ENCODE results near the gene INVS. TPM values are rescaled to one million over a fixed set of nuclear protein-coding genes. Genes with fewer than 3 reads are reported as not detected.
"Not testable (repeated sequence)": the region's sequence is repeated elsewhere in the genome, so short reads cannot be mapped to it uniquely, and the experiment has no call there.

Gene INVS
- polyA plus RNA-seq, 4 donors: 2.7 to 15.5 (median 6.4) TPM

GRCh38 chr9:100063185-100063584, 35.9 kb upstream of the INVS start:
- peak; percentile 51 to 63 for DNase-seq
- Histone ChIP-seq H3K36me3 (ENCODE audit: control insufficient read depth in 3 of 3, insufficient read depth in 2 of 3, low read depth in 1 of 3, low read length in 3 of 3) (peaks cover 0 to 4% (median 0%) of the 10 kb centered on the region in 3 donors), H3K4me1 (ENCODE audit: control insufficient read depth in 3 of 3, insufficient read depth in 2 of 3, low read depth in 1 of 3, low read length in 2 of 3) (peaks cover 3 to 9% (median 3%) of the 10 kb centered on the region in 3 donors), H3K9me3 (ENCODE audit: control insufficient read depth in 2 of 2, insufficient read depth in 1 of 2, low read depth in 1 of 2, low read length in 1 of 2) (no peaks in the 10 kb centered on the region), H3K27me3 (ENCODE audit: control insufficient read depth in 3 of 3, insufficient read depth in 3 of 3, low read length in 3 of 3) (no peaks in the 10 kb centered on the region), H3K4me3 (ENCODE audit: low read depth in 1 of 3, low read length in 3 of 3) (no peak overlapping the region), H3K27ac (ENCODE audit: low read depth in 1 of 3, low read length in 2 of 3) (no peak overlapping the region)
- WGBS, 3 donors: 14 to 27% (median 24%) methylated on average over 3 of the region's 3 CpGs
- FAIRE-seq: no peak

GRCh38 chr9:100064872-100065581, 34.0 kb upstream of the INVS start:
- DNase-seq: no peak
- 80 to 83% (median 82%) methylated on average over 8 of the region's 8 CpGs for WGBS, 3 donors
- no peaks in the 10 kb centered on the region for H3K36me3 ChIP-seq (ENCODE audit: control insufficient read depth in 3 of 3, insufficient read depth in 2 of 3, low read depth in 1 of 3, low read length in 3 of 3)
- no peaks in the 10 kb centered on the region for H3K9me3 ChIP-seq (ENCODE audit: control insufficient read depth in 2 of 2, insufficient read depth in 1 of 2, low read depth in 1 of 2, low read length in 1 of 2)
- H3K27me3 ChIP-seq (ENCODE audit: control insufficient read depth in 3 of 3, insufficient read depth in 3 of 3, low read length in 3 of 3): no peaks in the 10 kb centered on the region
- no peak overlapping the region for H3K4me3 ChIP-seq (ENCODE audit: low read depth in 1 of 3, low read length in 3 of 3)
- H3K4me1 ChIP-seq (ENCODE audit: control insufficient read depth in 3 of 3, insufficient read depth in 2 of 3, low read depth in 1 of 3, low read length in 2 of 3): peaks cover 3 to 9% (median 3%) of the 10 kb centered on the region in 3 donors
- FAIRE-seq: no peak
- no peak overlapping the region for H3K27ac ChIP-seq (ENCODE audit: low read depth in 1 of 3, low read length in 2 of 3)

GRCh38 chr9:100066539-100066938, 32.5 kb upstream of the INVS start:
- Histone ChIP-seq H3K27ac (ENCODE audit: low read depth in 1 of 3, low read length in 2 of 3) (peak overlapping the region in 1 of 3 donors; percentile 23), H3K4me1 (ENCODE audit: control insufficient read depth in 3 of 3, insufficient read depth in 2 of 3, low read depth in 1 of 3, low read length in 2 of 3) (peaks cover 3 to 9% (median 5%) of the 10 kb centered on the region in 3 donors), H3K4me3 (ENCODE audit: low read depth in 1 of 3, low read length in 3 of 3) (no peak overlapping the region), H3K27me3 (ENCODE audit: control insufficient read depth in 3 of 3, insufficient read depth in 3 of 3, low read length in 3 of 3) (no peaks in the 10 kb centered on the region), H3K9me3 (ENCODE audit: control insufficient read depth in 2 of 2, insufficient read depth in 1 of 2, low read depth in 1 of 2, low read length in 1 of 2) (no peaks in the 10 kb centered on the region), H3K36me3 (ENCODE audit: control insufficient read depth in 3 of 3, insufficient read depth in 2 of 3, low read depth in 1 of 3, low read length in 3 of 3) (no peaks in the 10 kb centered on the region)
- 7 to 37% (median 19%) methylated on average over 2 of the region's 2 CpGs for WGBS, 3 donors
- DNase-seq (peak; percentile 75 to 78), FAIRE-seq (no peak)

- 96 to 100% (median 100%) methylated on average over 10 to 28 of the region's 30 CpGs for WGBS, 3 donors
- not testable (repeated sequence) for H3K4me1 ChIP-seq (ENCODE audit: control insufficient read depth in 3 of 3, insufficient read depth in 2 of 3, low read depth in 1 of 3, low read length in 2 of 3)
Measured at GRCh38 chr9:100067990-100068389, 31.1 kb upstream of the INVS start.

GRCh38 chr9:100069068-100069467, 30.0 kb upstream of the INVS start:
- H3K27ac ChIP-seq (ENCODE audit: low read depth in 1 of 3, low read length in 2 of 3); FAIRE-seq: not testable (repeated sequence)

More at GRCh38 chr9:100067990-100068389, 31.1 kb upstream of the INVS start:
- H3K4me3 ChIP-seq (ENCODE audit: low read depth in 1 of 3, low read length in 3 of 3); H3K36me3 ChIP-seq (ENCODE audit: control insufficient read depth in 3 of 3, insufficient read depth in 2 of 3, low read depth in 1 of 3, low read length in 3 of 3); H3K9me3 ChIP-seq (ENCODE audit: control insufficient read depth in 2 of 2, insufficient read depth in 1 of 2, low read depth in 1 of 2, low read length in 1 of 2); DNase-seq; H3K27me3 ChIP-seq (ENCODE audit: control insufficient read depth in 3 of 3, insufficient read depth in 3 of 3, low read length in 3 of 3); H3K27ac ChIP-seq (ENCODE audit: low read depth in 1 of 3, low read length in 2 of 3); FAIRE-seq: not testable (repeated sequence)

GRCh38 chr9:100070104-100071041, 28.7 kb upstream of the INVS start:
- H3K4me3 ChIP-seq (ENCODE audit: low read depth in 1 of 3, low read length in 3 of 3): no peak overlapping the region
- no peaks in the 10 kb centered on the region for H3K36me3 ChIP-seq (ENCODE audit: control insufficient read depth in 3 of 3, insufficient read depth in 2 of 3, low read depth in 1 of 3, low read length in 3 of 3)
- FAIRE-seq (no peak), DNase-seq (no peak)
- H3K27ac ChIP-seq (ENCODE audit: low read depth in 1 of 3, low read length in 2 of 3): no peak overlapping the region
- 68 to 94% (median 93%) methylated on average over 2 of the region's 2 CpGs for WGBS, 3 donors
- no peaks in the 10 kb centered on the region for H3K9me3 ChIP-seq (ENCODE audit: control insufficient read depth in 2 of 2, insufficient read depth in 1 of 2, low read depth in 1 of 2, low read length in 1 of 2)
- H3K27me3 ChIP-seq (ENCODE audit: control insufficient read depth in 3 of 3, insufficient read depth in 3 of 3, low read length in 3 of 3): no peaks in the 10 kb centered on the region
- peaks cover 0 to 5% (median 3%) of the 10 kb centered on the region in 3 donors for H3K4me1 ChIP-seq (ENCODE audit: control insufficient read depth in 3 of 3, insufficient read depth in 2 of 3, low read depth in 1 of 3, low read length in 2 of 3)

More at GRCh38 chr9:100069068-100069467, 30.0 kb upstream of the INVS start:
- H3K36me3 ChIP-seq (ENCODE audit: control insufficient read depth in 3 of 3, insufficient read depth in 2 of 3, low read depth in 1 of 3, low read length in 3 of 3); DNase-seq; H3K9me3 ChIP-seq (ENCODE audit: control insufficient read depth in 2 of 2, insufficient read depth in 1 of 2, low read depth in 1 of 2, low read length in 1 of 2); H3K4me1 ChIP-seq (ENCODE audit: control insufficient read depth in 3 of 3, insufficient read depth in 2 of 3, low read depth in 1 of 3, low read length in 2 of 3); H3K4me3 ChIP-seq (ENCODE audit: low read depth in 1 of 3, low read length in 3 of 3); H3K27me3 ChIP-seq (ENCODE audit: control insufficient read depth in 3 of 3, insufficient read depth in 3 of 3, low read length in 3 of 3): not testable (repeated sequence)
- 89 to 100% methylated on average over 1 of the region's 3 CpGs; no CpG with 5 or more reads in 1 of the 3 donors for WGBS, 3 donors

- no peaks in the 10 kb centered on the region for H3K36me3 ChIP-seq (ENCODE audit: control insufficient read depth in 3 of 3, insufficient read depth in 2 of 3, low read depth in 1 of 3, low read length in 3 of 3)
- peaks cover 0 to 5% (median 3%) of the 10 kb centered on the region in 3 donors for H3K4me1 ChIP-seq (ENCODE audit: control insufficient read depth in 3 of 3, insufficient read depth in 2 of 3, low read depth in 1 of 3, low read length in 2 of 3)
- H3K9me3 ChIP-seq (ENCODE audit: control insufficient read depth in 2 of 2, insufficient read depth in 1 of 2, low read depth in 1 of 2, low read length in 1 of 2): no peaks in the 10 kb centered on the region
- FAIRE-seq (no peak), DNase-seq (no peak)
- WGBS, 3 donors: 87 to 92% (median 87%) methylated on average over 2 of the region's 2 CpGs
- no peaks in the 10 kb centered on the region for H3K27me3 ChIP-seq (ENCODE audit: control insufficient read depth in 3 of 3, insufficient read depth in 3 of 3, low read length in 3 of 3)
- no peak overlapping the region for H3K4me3 ChIP-seq (ENCODE audit: low read depth in 1 of 3, low read length in 3 of 3)
- no peak overlapping the region for H3K27ac ChIP-seq (ENCODE audit: low read depth in 1 of 3, low read length in 2 of 3)
Measured at GRCh38 chr9:100071271-100071670, 27.8 kb upstream of the INVS start.

GRCh38 chr9:100072805-100073204, 26.2 kb upstream of the INVS start:
- DNase-seq (no peak), FAIRE-seq (no peak)
- H3K4me3 ChIP-seq (ENCODE audit: low read depth in 1 of 3, low read length in 3 of 3): no peak overlapping the region
- H3K4me1 ChIP-seq (ENCODE audit: control insufficient read depth in 3 of 3, insufficient read depth in 2 of 3, low read depth in 1 of 3, low read length in 2 of 3): peaks cover 0 to 2% (median 0%) of the 10 kb centered on the region in 3 donors
- 47 to 64% (median 57%) methylated on average over 2 of the region's 2 CpGs for WGBS, 3 donors
- H3K9me3 ChIP-seq (ENCODE audit: control insufficient read depth in 2 of 2, insufficient read depth in 1 of 2, low read depth in 1 of 2, low read length in 1 of 2): no peaks in the 10 kb centered on the region
- no peaks in the 10 kb centered on the region for H3K27me3 ChIP-seq (ENCODE audit: control insufficient read depth in 3 of 3, insufficient read depth in 3 of 3, low read length in 3 of 3)
- H3K27ac ChIP-seq (ENCODE audit: low read depth in 1 of 3, low read length in 2 of 3): no peak overlapping the region
- H3K36me3 ChIP-seq (ENCODE audit: control insufficient read depth in 3 of 3, insufficient read depth in 2 of 3, low read depth in 1 of 3, low read length in 3 of 3): peaks cover 0 to 2% (median 0%) of the 10 kb centered on the region in 3 donors

Measured in small intestine (tissue), 7 donors.